Aorta (tissue), 5 donors: ENCODE results near the gene MUSTN1. TPM values are rescaled to one million over a fixed set of nuclear protein-coding genes. Genes with fewer than 3 reads are reported as not detected.

Source experiments
- ATAC-seq: fragments of 200-7000 bp; cut with Tn5 transposase; one replicate; pipeline ENCODE4 v1.9.1; 2022; ENCODE audit warnings: moderate library complexity; ENCODE audit not compliant: low FRiP score
- DNase-seq, 2 donors: peaks; one replicate each; pipeline ENCODE4 v3.0.0-alpha.2; 2020
- H3K27ac ChIP-seq, 2 donors: one replicate each; pipeline ENCODE4 v1.5.1; 2013; ENCODE audit warnings: low read length in 2 of 2, mild to moderate bottlenecking in 2 of 2, moderate library complexity in 2 of 2, control low read depth in 1 of 2, inconsistent platforms in 1 of 2, low read depth in 1 of 2
- H3K27me3 ChIP-seq, 2 donors: one replicate each; pipeline ENCODE4 v1.6.1; 2013; ENCODE audit warnings: control low read depth in 1 of 2, low read length in 1 of 2, mild to moderate bottlenecking in 1 of 2, moderate library complexity in 1 of 2; ENCODE audit not compliant: insufficient read depth in 2 of 2, control insufficient read depth in 1 of 2
- H3K36me3 ChIP-seq, 2 donors: one replicate each; pipeline ENCODE4 v1.6.1; 2013; ENCODE audit warnings: control low read depth in 1 of 2, low read length in 1 of 2, mild to moderate bottlenecking in 1 of 2; ENCODE audit not compliant: insufficient read depth in 2 of 2, control insufficient read depth in 1 of 2
- H3K4me1 ChIP-seq, 2 donors: one replicate each; pipeline ENCODE4 v1.6.1; 2013; ENCODE audit warnings: low read length in 2 of 2, control low read depth in 1 of 2, mild to moderate bottlenecking in 1 of 2, moderate library complexity in 1 of 2; ENCODE audit not compliant: insufficient read depth in 2 of 2, control insufficient read depth in 1 of 2
- H3K4me3 ChIP-seq, 2 donors: one replicate each; pipeline ENCODE4 v1.5.1; 2013; ENCODE audit warnings: low read length in 2 of 2, control low read depth in 1 of 2, mild to moderate bottlenecking in 1 of 2
- H3K9me3 ChIP-seq: one replicate; pipeline ENCODE4 v1.6.1; 2013; ENCODE audit warnings: mild to moderate bottlenecking, low read length; ENCODE audit not compliant: control insufficient read depth
- WGBS, 2 donors: extraction: QIAGEN DNeasy Blood & Tissue Kit; methylation state at CpG; one replicate each; pipeline ENCODE4 v1.1.7; 2013; 5-methylcytosine and 5-hydroxymethylcytosine counted together
- intact Hi-C, 2 donors: fragments of 100-400 bp; cut with DNase I; formaldehyde crosslinking; loops; one replicate each; pipeline versions ENCODE4 v1.14.2 to v1.15.0; 2022
- polyA plus RNA-seq, 2 donors: library from polyadenylated mRNA; stranded (reverse); fragments of 200-250 nt; gene quantifications; one replicate each; pipeline ENCODE4 v1.2.3, GENCODE V29; 2013
- total RNA-seq, 2 donors: library from RNA; stranded (reverse); fragmentation: NEBNext Ultra II Directional; extraction: Animal tissue kit (Norgen Biotek cat#: 25700); gene quantifications; one replicate each; pipeline ENCODE4 v1.2.1, GENCODE V29; 2021
- donor health status: healthy with polysubstance abuse.
- donor health status: Bipolar disorder and iron deficiency.
- donor health status: DM: no; HTN: no; CAD: no.
- donor health status: DM: no; HTN: no; CAD: no.
- donor health status: DM: yes; HTN: yes; CAD: no.

The MUSTN1 gene
- total and polyA plus RNA-seq, 4 donors: 29.7 to 474 (median 71.7) TPM

DNA sequence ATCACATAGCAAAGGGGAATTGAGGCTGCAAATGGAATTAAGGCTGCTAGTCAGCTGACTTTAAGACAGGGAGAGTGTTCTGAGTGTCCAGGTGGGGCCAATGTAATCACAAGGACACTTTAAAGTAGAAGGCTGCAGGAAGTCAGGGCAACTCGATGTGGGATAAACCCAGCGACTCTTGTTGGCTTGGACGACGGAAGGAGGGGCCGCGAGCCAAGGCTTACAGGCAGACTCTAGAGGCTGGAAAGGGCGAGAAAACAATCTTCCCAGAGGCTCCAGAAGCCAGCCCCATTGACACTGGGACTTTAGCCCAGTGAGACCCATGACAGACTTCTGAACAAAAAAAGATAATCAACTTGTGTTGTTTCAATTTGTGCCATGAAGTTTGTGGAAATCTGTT lies 12.9 kb upstream of the MUSTN1 start:
- peaks cover 0 to 6% of the 10 kb centered on the region in 2 donors for H3K4me1 ChIP-seq
- H3K36me3 ChIP-seq: peaks cover 0 to 3% of the 10 kb centered on the region in 2 donors
- intact Hi-C loops: no loop called here
- H3K27me3 ChIP-seq: no peaks in the 10 kb centered on the region
- 82 to 89% methylated on average over 7 of the region's 7 CpGs for WGBS, 2 donors
- H3K4me3 ChIP-seq: no peak overlapping the region
- ATAC-seq: no peak
- no peak overlapping the region for H3K27ac ChIP-seq
- no peaks in the 10 kb centered on the region for H3K9me3 ChIP-seq
- DNase-seq: no peak

GRCh38 chr3:52847241-52847640 lies 12.4 kb upstream of the MUSTN1 start:
- peaks cover 1 to 3% of the 10 kb centered on the region in 2 donors for H3K36me3 ChIP-seq
- peaks cover 0 to 6% of the 10 kb centered on the region in 2 donors for H3K4me1 ChIP-seq
- WGBS, 2 donors: 94% methylated on average over 6 of the region's 6 CpGs
- no peaks in the 10 kb centered on the region for H3K9me3 ChIP-seq
- no peaks in the 10 kb centered on the region for H3K27me3 ChIP-seq
- intact Hi-C loops: no loop called here
- H3K27ac ChIP-seq: no peak overlapping the region
- DNase-seq (no peak), ATAC-seq (no peak)
- no peak overlapping the region for H3K4me3 ChIP-seq

DNA sequence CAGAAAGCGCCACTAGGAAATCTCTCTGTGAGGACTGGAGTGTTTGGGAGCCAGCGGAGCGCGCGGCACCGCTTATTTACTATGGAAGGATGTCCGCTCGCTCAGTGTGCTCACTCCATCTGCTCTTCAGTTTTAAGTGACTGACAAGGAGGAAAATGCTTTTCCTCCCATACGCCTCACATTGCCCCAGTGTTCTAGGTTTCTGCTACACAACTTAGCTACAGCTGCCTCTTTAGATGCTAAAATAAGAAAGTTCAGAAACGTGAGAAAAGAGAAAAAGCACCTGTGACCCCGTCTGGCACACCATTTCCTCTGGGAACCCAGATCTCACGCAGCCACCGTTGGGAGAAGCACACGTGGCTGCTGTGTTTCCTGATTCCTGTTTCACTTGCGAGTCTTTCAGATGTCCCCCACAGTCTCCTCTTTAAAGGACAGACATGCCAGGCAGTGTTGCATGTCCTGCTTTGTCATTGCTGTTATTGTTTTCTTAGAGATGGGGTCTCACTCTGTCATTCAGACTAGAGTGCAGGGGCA lies 11.7 kb upstream of the MUSTN1 start:
- intact Hi-C loops: no loop called here
- Histone ChIP-seq H3K27me3 (no peaks in the 10 kb centered on the region), H3K36me3 (peaks cover 1 to 3% of the 10 kb centered on the region in 2 donors), H3K4me1 (peaks cover 0 to 6% of the 10 kb centered on the region in 2 donors), H3K9me3 (no peaks in the 10 kb centered on the region), H3K27ac (peak overlapping the region; percentile 32 to 91), H3K4me3 (no peak overlapping the region)
- 48 to 59% methylated on average over 15 of the region's 15 CpGs for WGBS, 2 donors
- ATAC-seq: no peak
- no peak for DNase-seq

GRCh38 chr3:52845691-52846431 lies 11.0 kb upstream of the MUSTN1 start:
- Histone ChIP-seq H3K4me1 (peaks cover 0 to 6% of the 10 kb centered on the region in 2 donors), H3K27me3 (no peaks in the 10 kb centered on the region), H3K36me3 (peaks cover 1 to 3% of the 10 kb centered on the region in 2 donors), H3K9me3 (no peaks in the 10 kb centered on the region), H3K4me3 (no peak overlapping the region), H3K27ac (peak overlapping the region; percentile 83 to 91)
- DNase-seq (no peak), ATAC-seq (peak; percentile 46)
- WGBS, 2 donors: 46 to 53% methylated on average over 7 of the region's 7 CpGs
- intact Hi-C loops: loop anchor here in 1 of 2 donors (2.0 kb wide), 1 partner anchor 47 kb away; no protein-coding TSS in a partner anchor

- intact Hi-C loops: loop anchor here in 1 of 2 donors (2.0 kb wide), 1 partner anchor 48 kb away; no protein-coding TSS in a partner anchor
- ATAC-seq (peak; percentile 85), DNase-seq (peak; percentile 85 to 86)
- H3K4me1 ChIP-seq: peaks cover 0 to 6% of the 10 kb centered on the region in 2 donors
- peaks cover 0 to 1% of the 10 kb centered on the region in 2 donors for H3K36me3 ChIP-seq
- 2 to 3% methylated on average over 6 of the region's 6 CpGs for WGBS, 2 donors
- H3K9me3 ChIP-seq: no peaks in the 10 kb centered on the region
- no peaks in the 10 kb centered on the region for H3K27me3 ChIP-seq
- H3K27ac ChIP-seq: peak overlapping the region; percentile 83 to 91
- no peak overlapping the region for H3K4me3 ChIP-seq
Measured at GRCh38 chr3:52845157-52845556, 10.3 kb upstream of the MUSTN1 start.

- Histone ChIP-seq H3K9me3 (no peaks in the 10 kb centered on the region), H3K4me1 (peaks cover 0 to 6% of the 10 kb centered on the region in 2 donors), H3K36me3 (peaks cover 0 to 1% of the 10 kb centered on the region in 2 donors), H3K27ac (peak overlapping the region; percentile 86 to 92), H3K4me3 (no peak overlapping the region), H3K27me3 (no peaks in the 10 kb centered on the region)
- DNase-seq: peak in 1 of 2 donors; percentile 68
- intact Hi-C loops: loop anchor here in 1 of 2 donors (2.0 kb wide), 1 partner anchor 48 kb away; no protein-coding TSS in a partner anchor
- 26 to 28% methylated on average over 18 of the region's 18 CpGs for WGBS, 2 donors
- no peak for ATAC-seq
Measured at GRCh38 chr3:52844290-52844975, 9.6 kb upstream of the MUSTN1 start.

DNA sequence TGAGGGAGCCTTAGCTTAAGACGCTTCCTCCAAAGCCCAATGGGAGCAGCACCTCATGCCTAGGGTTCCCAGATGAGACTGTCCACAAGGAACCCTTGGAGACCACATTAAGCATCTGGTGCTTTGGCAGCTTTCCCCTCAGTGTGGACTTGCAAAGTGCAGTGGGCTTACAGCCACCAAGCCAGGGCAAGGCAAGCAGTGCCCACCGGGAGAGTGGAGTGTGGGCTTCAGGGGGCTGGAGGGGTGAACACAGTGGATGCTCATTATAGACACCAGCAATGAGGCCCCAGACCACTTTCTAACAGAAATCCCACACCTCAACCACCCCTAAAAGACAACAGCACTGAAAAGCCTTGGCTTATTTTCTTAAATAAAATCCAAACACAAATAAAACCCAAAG lies 9.1 kb upstream of the MUSTN1 start:
- DNase-seq (peak in 1 of 2 donors; percentile 51), ATAC-seq (no peak)
- Histone ChIP-seq H3K36me3 (peaks cover 0 to 3% of the 10 kb centered on the region in 2 donors), H3K27me3 (no peaks in the 10 kb centered on the region), H3K4me1 (peaks cover 0 to 6% of the 10 kb centered on the region in 2 donors), H3K4me3 (no peak overlapping the region), H3K9me3 (no peaks in the 10 kb centered on the region), H3K27ac (peak overlapping the region; percentile 86 to 92)
- intact Hi-C loops: loop anchor here in 1 of 2 donors (2.0 kb wide), 1 partner anchor 49 kb away; no protein-coding TSS in a partner anchor
- WGBS, 2 donors: 54 to 58% methylated on average over 2 of the region's 2 CpGs

- DNase-seq (peak in 1 of 2 donors; percentile 51), ATAC-seq (no peak)
- no peak overlapping the region for H3K4me3 ChIP-seq
- H3K4me1 ChIP-seq: peaks cover 0 to 6% of the 10 kb centered on the region in 2 donors
- H3K27ac ChIP-seq: peak overlapping the region; percentile 86 to 92
- no peaks in the 10 kb centered on the region for H3K9me3 ChIP-seq
- no peaks in the 10 kb centered on the region for H3K27me3 ChIP-seq
- WGBS, 2 donors: 65 to 70% methylated on average over 20 of the region's 20 CpGs
- intact Hi-C loops: no loop called here
- H3K36me3 ChIP-seq: peaks cover 0 to 3% of the 10 kb centered on the region in 2 donors
Measured at GRCh38 chr3:52843108-52843865, 8.5 kb upstream of the MUSTN1 start.
